Smooth muscle cell (in vitro differentiated cells): ENCODE data around the gene PHC2. TPM values are rescaled to one million over a fixed set of nuclear protein-coding genes. Genes with fewer than 3 reads are reported as not detected.

Source experiments
- DNase-seq: peaks from one replicate; lab custom pipeline; 2025; ENCODE audit not compliant: unreplicated experiment; lab: John Stamatoyannopoulos, UW
- H2AFZ ChIP-seq: fragments of 200-600 bp; sonication (generic); 2 replicates; pipeline ENCODE4 v1.6.0; 2016; ENCODE audit warnings: antibody characterized with exemption, low read depth, mild to moderate bottlenecking
- H3F3A ChIP-seq: fragments of 200-600 bp; sonication (generic); 2 replicates; pipeline ENCODE4 v1.6.0; 2017; ENCODE audit warnings: antibody characterized with exemption, low read depth
- H3K27ac ChIP-seq: fragments of 200-600 bp; sonication (generic); 2 replicates; pipeline ENCODE4 v1.5.1; 2016; ENCODE audit warnings: low read depth, mild to moderate bottlenecking
- H3K27me3 ChIP-seq: fragments of 200-600 bp; sonication (generic); 2 replicates; pipeline ENCODE4 v1.6.1; 2016; ENCODE audit warnings: low read depth, mild to moderate bottlenecking
- H3K36me3 ChIP-seq: fragments of 200-600 bp; sonication (generic); 2 replicates; pipeline ENCODE4 v1.5.1; 2016; ENCODE audit warnings: low read depth
- H3K4me1 ChIP-seq: fragments of 200-600 bp; sonication (generic); 2 replicates; pipeline ENCODE4 v1.5.1; 2016; ENCODE audit warnings: low read depth
- H3K4me2 ChIP-seq: fragments of 200-600 bp; sonication (generic); 2 replicates; pipeline ENCODE4 v1.6.0; 2016; ENCODE audit warnings: mild to moderate bottlenecking
- H3K4me3 ChIP-seq: fragments of 200-600 bp; sonication (generic); 2 replicates; pipeline ENCODE4 v1.5.1; 2016; ENCODE audit warnings: mild to moderate bottlenecking
- H3K79me2 ChIP-seq: fragments of 200-600 bp; sonication (generic); 2 replicates; pipeline ENCODE4 v1.6.0; 2016; ENCODE audit warnings: low read depth, mild to moderate bottlenecking
- H3K9ac ChIP-seq: fragments of 200-600 bp; sonication (generic); 2 replicates; pipeline ENCODE4 v1.6.0; 2016; ENCODE audit warnings: low read depth
- H3K9me3 ChIP-seq: fragments of 200-600 bp; sonication (generic); replicated peaks from 2 replicates; pipeline ENCODE4 v1.5.1; 2016; ENCODE audit warnings: low read depth
- H4K20me1 ChIP-seq: fragments of 200-600 bp; sonication (generic); 2 replicates; pipeline ENCODE4 v1.6.0; 2016; ENCODE audit warnings: low read depth
- WGBS: methylation state at CpG from one replicate; pipeline ENCODE4 v1.1.7; 2016; ENCODE audit warnings: low lambda C conversion rate; 5-methylcytosine and 5-hydroxymethylcytosine counted together
- polyA plus RNA-seq: library from polyadenylated mRNA; unstranded; fragments of >200 nt; fragmentation: Nextera tagmentation; extraction: Ambion mirVana; gene quantifications from 2 replicates; pipeline ENCODE4 v1.2.1, GENCODE V29; 2016
- total RNA-seq: library from RNA; depleted of rRNA; stranded (reverse); fragments of >200 nt; gene quantifications from 2 replicates; pipeline ENCODE4 v1.2.3, GENCODE V29; 2014
- TF ChIP-seq, protein P1 (sequence below): fragments of 200-600 bp; sonication (generic); IDR thresholded peaks from 2 replicates; pipeline ENCODE4 v1.5.1; 2017; ENCODE audit warnings: borderline replicate concordance, mild to moderate bottlenecking, antibody characterized with exemption; ENCODE audit not compliant: insufficient read depth, poor library complexity, severe bottlenecking

PHC2 gene
- total and polyA plus RNA-seq, 2 experiments from 2014 or later = 42.4 to 109 TPM

DNA sequence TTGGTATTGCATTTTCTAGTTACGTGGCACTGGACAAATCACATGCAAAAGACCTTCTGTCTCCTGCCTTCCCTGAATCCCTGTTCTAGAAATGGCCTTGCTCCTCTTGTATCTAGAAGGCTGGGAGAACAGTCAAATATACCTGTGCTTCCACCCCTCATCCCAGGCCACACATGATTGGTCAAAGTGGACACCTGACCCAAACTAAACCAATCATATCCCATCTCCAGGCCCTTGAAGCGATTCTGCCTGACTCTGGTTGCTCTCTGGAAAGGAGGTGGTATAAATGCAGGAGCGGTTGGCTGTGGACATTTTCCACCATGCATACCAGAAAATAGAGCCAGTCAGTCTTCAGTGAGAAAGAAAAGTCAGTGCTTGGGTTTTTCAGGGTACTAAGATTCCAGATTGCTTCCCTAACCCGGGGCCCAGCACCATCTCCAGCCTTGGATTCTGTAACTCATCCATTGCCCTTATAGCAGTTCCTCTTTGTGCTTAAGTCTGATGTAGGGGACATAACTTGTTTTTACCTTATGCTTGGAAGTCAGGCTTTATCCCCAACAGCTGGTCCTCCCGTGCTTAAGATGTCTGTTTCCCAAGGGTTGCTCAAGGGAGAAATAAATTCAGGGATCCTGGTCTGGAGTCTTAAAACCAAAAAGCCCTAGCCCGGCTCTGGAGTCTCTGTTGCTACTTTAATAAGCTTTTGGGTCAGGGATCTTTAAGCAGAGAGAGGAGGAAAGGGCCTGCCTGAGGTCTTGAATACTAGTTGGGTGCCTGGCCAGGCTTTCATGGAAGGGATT lies 7.7 kb upstream of the PHC2 start:
- Histone ChIP-seq H4K20me1 (no peaks in the 10 kb centered on the region), H3K79me2 (no peaks in the 10 kb centered on the region), H2AFZ (no peak overlapping the region), H3K36me3 (no peaks in the 10 kb centered on the region), H3F3A (peaks cover 20% of the 10 kb centered on the region), H3K27ac (no peak overlapping the region), H3K4me3 (no peak overlapping the region), H3K9ac (no peak overlapping the region), H3K4me1 (no peaks in the 10 kb centered on the region), H3K9me3 (no peaks in the 10 kb centered on the region), H3K4me2 (no peak overlapping the region), H3K27me3 (no peaks in the 10 kb centered on the region)
- WGBS = 81% methylated on average over 6 of the region's 6 CpGs
- TF ChIP-seq, protein P1, sequence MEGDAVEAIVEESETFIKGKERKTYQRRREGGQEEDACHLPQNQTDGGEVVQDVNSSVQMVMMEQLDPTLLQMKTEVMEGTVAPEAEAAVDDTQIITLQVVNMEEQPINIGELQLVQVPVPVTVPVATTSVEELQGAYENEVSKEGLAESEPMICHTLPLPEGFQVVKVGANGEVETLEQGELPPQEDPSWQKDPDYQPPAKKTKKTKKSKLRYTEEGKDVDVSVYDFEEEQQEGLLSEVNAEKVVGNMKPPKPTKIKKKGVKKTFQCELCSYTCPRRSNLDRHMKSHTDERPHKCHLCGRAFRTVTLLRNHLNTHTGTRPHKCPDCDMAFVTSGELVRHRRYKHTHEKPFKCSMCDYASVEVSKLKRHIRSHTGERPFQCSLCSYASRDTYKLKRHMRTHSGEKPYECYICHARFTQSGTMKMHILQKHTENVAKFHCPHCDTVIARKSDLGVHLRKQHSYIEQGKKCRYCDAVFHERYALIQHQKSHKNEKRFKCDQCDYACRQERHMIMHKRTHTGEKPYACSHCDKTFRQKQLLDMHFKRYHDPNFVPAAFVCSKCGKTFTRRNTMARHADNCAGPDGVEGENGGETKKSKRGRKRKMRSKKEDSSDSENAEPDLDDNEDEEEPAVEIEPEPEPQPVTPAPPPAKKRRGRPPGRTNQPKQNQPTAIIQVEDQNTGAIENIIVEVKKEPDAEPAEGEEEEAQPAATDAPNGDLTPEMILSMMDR = no peak
- no peak for DNase-seq

DNA sequence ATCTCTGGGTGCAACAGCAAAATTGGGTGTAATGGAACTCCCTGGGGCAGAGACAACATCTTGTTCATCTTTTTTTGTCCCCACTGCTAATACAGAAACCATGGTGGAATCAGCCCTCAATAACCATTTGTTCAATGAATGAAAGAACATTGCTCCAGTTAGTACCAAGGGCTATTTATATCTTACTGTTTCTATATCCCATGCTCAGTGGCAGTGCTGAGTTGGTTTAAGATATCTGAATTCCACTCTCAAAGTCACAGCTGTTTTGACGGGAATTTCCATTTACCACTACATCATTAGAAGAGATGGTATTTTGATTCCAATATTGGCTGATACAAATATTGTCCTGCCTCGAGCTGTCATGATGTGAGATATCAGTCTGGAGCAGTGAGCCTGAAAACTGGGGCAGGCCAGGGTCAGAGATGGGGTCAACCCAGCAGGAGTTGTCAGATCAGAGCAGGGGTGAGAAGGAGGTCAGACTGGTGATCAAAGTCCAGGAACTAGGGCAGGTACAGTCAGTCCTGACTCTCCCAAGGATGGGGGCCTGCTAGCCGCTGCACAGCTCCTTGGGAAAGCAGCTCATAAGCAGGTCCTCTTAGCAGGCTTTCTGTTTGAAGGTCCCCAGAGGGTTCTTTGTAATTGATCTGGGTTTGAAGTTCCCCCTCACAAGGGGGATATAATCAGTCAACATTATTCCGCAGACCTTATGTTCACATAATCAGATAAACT lies 5.8 kb upstream of the PHC2 start:
- Histone ChIP-seq H3K4me1 (peaks cover 4% of the 10 kb centered on the region), H3K4me2 (no peak overlapping the region)

DNA sequence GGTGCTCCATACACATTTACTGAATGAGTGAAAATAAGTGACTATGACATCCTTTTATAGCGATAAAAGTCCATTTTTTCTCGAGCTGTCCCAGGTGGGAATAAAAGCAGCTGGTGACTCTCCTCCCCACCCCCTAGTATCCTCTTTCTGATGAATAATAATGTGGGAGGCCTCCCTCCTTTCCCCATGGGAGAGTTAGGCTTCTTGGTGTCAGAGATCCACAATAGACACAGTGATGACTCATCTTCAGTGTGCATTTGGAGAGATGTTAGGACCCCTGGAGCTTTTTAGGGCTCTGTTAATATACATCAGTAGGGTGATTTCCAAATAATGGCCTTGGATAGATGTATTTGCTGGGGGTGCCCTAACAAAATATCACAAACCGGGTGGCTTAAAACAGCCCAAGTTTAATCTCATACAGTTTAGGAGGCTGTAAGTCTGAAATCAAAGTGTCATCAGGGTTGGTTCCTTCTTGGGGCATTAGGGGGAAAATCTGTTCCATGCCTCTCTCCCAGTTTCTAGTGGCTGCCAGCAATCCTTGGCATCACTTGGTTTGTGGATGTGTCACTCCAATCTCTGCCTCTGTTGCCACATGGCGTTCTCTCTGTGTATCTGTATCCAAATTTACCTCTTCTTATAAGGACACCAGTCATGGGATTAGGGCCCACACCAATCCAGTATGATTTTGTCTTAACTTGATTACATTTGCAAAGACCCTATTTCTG lies 4.4 kb upstream of the PHC2 start:
- peak overlapping the region; percentile 77 for H3K27ac ChIP-seq
- H3K27me3 ChIP-seq = no peaks in the 10 kb centered on the region
- peaks cover 4% of the 10 kb centered on the region for H3K4me1 ChIP-seq
- H3K36me3 ChIP-seq = no peaks in the 10 kb centered on the region
- H3K9me3 ChIP-seq = no peaks in the 10 kb centered on the region
- no peak for DNase-seq
- no peak overlapping the region for H3K4me3 ChIP-seq
- 75% methylated on average over 4 of the region's 4 CpGs for WGBS
- peak overlapping the region; percentile 69 for H3K4me2 ChIP-seq
- H3K79me2 ChIP-seq = no peaks in the 10 kb centered on the region
- H3K9ac ChIP-seq = no peak overlapping the region
- H3F3A ChIP-seq = peaks cover 35% of the 10 kb centered on the region
- no peak overlapping the region for H2AFZ ChIP-seq
- H4K20me1 ChIP-seq = no peaks in the 10 kb centered on the region
- TF ChIP-seq, protein P1 = no peak

More for the DNA sequence above, 5.8 kb upstream of the PHC2 start:
- H3K4me3 ChIP-seq = no peak overlapping the region
- no peak overlapping the region for H3K9ac ChIP-seq
- H2AFZ ChIP-seq = no peak overlapping the region
- DNase-seq = no peak
- no peak overlapping the region for H3K27ac ChIP-seq
- WGBS = 75% methylated on average over 4 of the region's 4 CpGs
- no peaks in the 10 kb centered on the region for H3K36me3 ChIP-seq
- peaks cover 29% of the 10 kb centered on the region for H3F3A ChIP-seq
- no peaks in the 10 kb centered on the region for H3K79me2 ChIP-seq
- TF ChIP-seq, protein P1 = no peak
- no peaks in the 10 kb centered on the region for H4K20me1 ChIP-seq
- no peaks in the 10 kb centered on the region for H3K27me3 ChIP-seq
- no peaks in the 10 kb centered on the region for H3K9me3 ChIP-seq
